MCF 10A (cell line): ENCODE results near the gene BMP2. TPM values are rescaled to one million over a fixed set of nuclear protein-coding genes. Genes with fewer than 3 reads are reported as not detected.

Experiments
- BruUV-seq: library from RNA; stranded (reverse); fragments of 400-500 nt; replicated peaks from 2 replicates; lab custom pipeline; 2021; lab: Mats Ljungman, UMichigan
- CTCF ChIA-PET: fragments of 300-600 bp; sonication (Branson Sonifier 250); formaldehyde crosslinking; extraction: SDS; loops from one replicate; lab custom pipeline; 2021; ENCODE audit warnings: antibody characterized with exemption, inconsistent platforms; lab: Yijun Ruan, JAX
- POLR2A ChIA-PET: fragments of 300-600, 350-650 bp; sonication (Branson Sonifier 250); formaldehyde crosslinking; extraction: SDS; loops from one replicate; lab custom pipeline; 2020; ENCODE audit warnings: antibody characterized with exemption, inconsistent platforms; lab: Yijun Ruan, JAX
- DNase-seq: peaks from one replicate; pipeline ENCODE4 v3.0.0-alpha.2; 2018; ENCODE audit not compliant: unreplicated experiment
- H3K27ac Mint-ChIP-seq: one replicate; pipeline ENCODE4 v1.8.0; 2022; ENCODE audit warnings: mild to moderate bottlenecking, low read depth, mixed read lengths; ENCODE audit not compliant: unreplicated experiment
- H3K27me3 Mint-ChIP-seq: one replicate; pipeline ENCODE4 v1.8.0; 2022; ENCODE audit warnings: mixed read lengths; ENCODE audit not compliant: insufficient read depth, unreplicated experiment
- H3K36me3 Mint-ChIP-seq: one replicate; pipeline ENCODE4 v1.8.0; 2022; ENCODE audit warnings: mild to moderate bottlenecking, moderate library complexity, mixed read lengths; ENCODE audit not compliant: insufficient read depth, unreplicated experiment
- H3K4me1 Mint-ChIP-seq: one replicate; pipeline ENCODE4 v1.8.0; 2022; ENCODE audit warnings: mixed read lengths; ENCODE audit not compliant: insufficient read depth, unreplicated experiment
- H3K4me3 Mint-ChIP-seq: one replicate; pipeline ENCODE4 v1.8.0; 2022; ENCODE audit warnings: mild to moderate bottlenecking, moderate library complexity, mixed read lengths; ENCODE audit not compliant: unreplicated experiment
- H3K9me3 Mint-ChIP-seq: one replicate; pipeline ENCODE4 v1.8.0; 2022; ENCODE audit warnings: mixed read lengths; ENCODE audit not compliant: unreplicated experiment
- intact Hi-C: fragments of 100-400 bp; cut with micrococcal nuclease; formaldehyde crosslinking; loops from 2 replicates; pipeline ENCODE4 v1.14.1; 2022
- total RNA-seq: library from RNA; stranded (reverse); gene quantifications from 2 replicates; pipeline ENCODE4 v1.2.3, GENCODE V29; 2022
- TF ChIP-seq, protein P1 (sequence below): fragments of 200-600 bp; IDR thresholded peaks from one replicate; pipeline ENCODE4 v1.8.0; 2022; ENCODE audit warnings: antibody characterized with exemption, mild to moderate bottlenecking; ENCODE audit not compliant: unreplicated experiment

The BMP2 gene
- total RNA-seq, 1 experiment from 2014 or later, result 6.7 TPM

- BruUV-seq, result no TSS peak
- H3K27ac Mint-ChIP-seq, result no peak overlapping the region
- no peaks in the 10 kb centered on the region for H3K27me3 Mint-ChIP-seq
- no peaks in the 10 kb centered on the region for H3K36me3 Mint-ChIP-seq
- no peaks in the 10 kb centered on the region for H3K4me1 Mint-ChIP-seq
- intact Hi-C loops, result no loop called here
- peaks cover 7% of the 10 kb centered on the region for H3K9me3 Mint-ChIP-seq
- POLR2A ChIA-PET, result no interaction called here
- CTCF ChIA-PET, result interaction anchor here (1.9 kb wide), 1 partner anchor 8 kb away, joined by 4 read pairs; no protein-coding TSS in a partner anchor
- no peak overlapping the region for H3K4me3 Mint-ChIP-seq
- DNase-seq, result no peak
- TF ChIP-seq, protein P1, sequence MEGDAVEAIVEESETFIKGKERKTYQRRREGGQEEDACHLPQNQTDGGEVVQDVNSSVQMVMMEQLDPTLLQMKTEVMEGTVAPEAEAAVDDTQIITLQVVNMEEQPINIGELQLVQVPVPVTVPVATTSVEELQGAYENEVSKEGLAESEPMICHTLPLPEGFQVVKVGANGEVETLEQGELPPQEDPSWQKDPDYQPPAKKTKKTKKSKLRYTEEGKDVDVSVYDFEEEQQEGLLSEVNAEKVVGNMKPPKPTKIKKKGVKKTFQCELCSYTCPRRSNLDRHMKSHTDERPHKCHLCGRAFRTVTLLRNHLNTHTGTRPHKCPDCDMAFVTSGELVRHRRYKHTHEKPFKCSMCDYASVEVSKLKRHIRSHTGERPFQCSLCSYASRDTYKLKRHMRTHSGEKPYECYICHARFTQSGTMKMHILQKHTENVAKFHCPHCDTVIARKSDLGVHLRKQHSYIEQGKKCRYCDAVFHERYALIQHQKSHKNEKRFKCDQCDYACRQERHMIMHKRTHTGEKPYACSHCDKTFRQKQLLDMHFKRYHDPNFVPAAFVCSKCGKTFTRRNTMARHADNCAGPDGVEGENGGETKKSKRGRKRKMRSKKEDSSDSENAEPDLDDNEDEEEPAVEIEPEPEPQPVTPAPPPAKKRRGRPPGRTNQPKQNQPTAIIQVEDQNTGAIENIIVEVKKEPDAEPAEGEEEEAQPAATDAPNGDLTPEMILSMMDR, result no peak
Observed at GRCh38 chr20:6733965-6734364, 33.5 kb upstream of the BMP2 start.

GRCh38 chr20:6735942-6736845, 31.3 kb upstream of the BMP2 start:
- Mint-ChIP-seq H3K27ac (no peak overlapping the region), H3K27me3 (no peaks in the 10 kb centered on the region), H3K9me3 (peaks cover 7% of the 10 kb centered on the region), H3K36me3 (no peaks in the 10 kb centered on the region), H3K4me3 (no peak overlapping the region), H3K4me1 (no peaks in the 10 kb centered on the region)
- POLR2A ChIA-PET, result interaction anchor here (0.9 to 1.6 kb wide), 4 partner anchors 8 to 91 kb away, joined by 3 to 5 read pairs (median 4); no protein-coding TSS in a partner anchor
- no peak for DNase-seq
- CTCF ChIA-PET, result interaction anchor here (0.5 to 1.6 kb wide), 13 partner anchors 9 to 1120 kb away, joined by 3 to 6 read pairs (median 4); no protein-coding TSS in a partner anchor
- no TSS peak for BruUV-seq
- TF ChIP-seq, protein P1, result no peak
- intact Hi-C loops, result no loop called here

GRCh38 chr20:6739406-6739805, 28.1 kb upstream of the BMP2 start:
- CTCF ChIA-PET, result interaction anchor here (0.5 to 1.9 kb wide), 5 partner anchors 10 to 103 kb away, joined by 3 to 6 read pairs (median 3); no protein-coding TSS in a partner anchor
- Mint-ChIP-seq H3K36me3 (no peaks in the 10 kb centered on the region), H3K4me3 (no peak overlapping the region), H3K27me3 (no peaks in the 10 kb centered on the region), H3K27ac (no peak overlapping the region), H3K4me1 (peaks cover 2% of the 10 kb centered on the region), H3K9me3 (peaks cover 7% of the 10 kb centered on the region)
- intact Hi-C loops, result no loop called here
- no TSS peak for BruUV-seq
- TF ChIP-seq, protein P1, result no peak
- POLR2A ChIA-PET, result interaction anchor here (1.0 kb wide), 1 partner anchor 17 kb away, joined by 6 read pairs; no protein-coding TSS in a partner anchor
- no peak for DNase-seq

DNA sequence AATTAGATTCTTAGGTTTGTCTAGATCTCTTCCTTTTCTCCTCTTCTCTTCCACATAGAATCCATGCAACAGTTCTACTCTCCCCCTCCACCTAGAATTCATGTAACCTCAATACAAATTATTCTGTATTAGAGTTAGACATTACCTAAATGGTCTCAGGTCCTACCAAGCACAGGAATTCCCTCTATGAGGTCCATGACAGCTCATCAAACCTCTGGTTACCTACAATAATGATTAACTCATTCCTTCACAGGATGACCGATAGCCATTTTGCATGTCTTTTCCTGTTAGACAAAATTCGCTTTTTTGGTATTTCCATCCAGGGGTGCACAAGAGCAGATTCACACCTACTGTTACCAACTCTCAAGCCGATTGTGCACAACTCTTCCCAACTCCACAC, 27.4 kb upstream of the BMP2 start:
- Mint-ChIP-seq H3K4me3 (no peak overlapping the region), H3K4me1 (peaks cover 8% of the 10 kb centered on the region), H3K9me3 (peaks cover 2% of the 10 kb centered on the region), H3K27ac (no peak overlapping the region), H3K27me3 (no peaks in the 10 kb centered on the region), H3K36me3 (no peaks in the 10 kb centered on the region)
- TF ChIP-seq, protein P1, result no peak
- POLR2A ChIA-PET, result interaction anchor here (1.0 kb wide), 1 partner anchor 16 kb away, joined by 6 read pairs; no protein-coding TSS in a partner anchor
- intact Hi-C loops, result no loop called here
- no peak for DNase-seq
- no TSS peak for BruUV-seq
- CTCF ChIA-PET, result interaction anchor here (0.6 to 1.9 kb wide), 4 partner anchors 9 to 103 kb away, joined by 3 to 6 read pairs (median 3); no protein-coding TSS in a partner anchor
